Activated CD4-positive, alpha-beta memory T cell treated with anti-CD3 and anti-CD28 coated beads for 36 hours (primary cell): Measurements from ENCODE around the gene TF. TPM values are rescaled to one million over a fixed set of nuclear protein-coding genes. Genes with fewer than 3 reads are reported as not detected.
"Not testable (repeated sequence)": the region's sequence is repeated elsewhere in the genome, so short reads cannot be mapped to it uniquely, and the experiment has no call there.

Experiments
- CTCF ChIA-PET: fragments of 350-600 bp; sonication (Branson Sonifier 250); formaldehyde crosslinking; loops from one replicate; lab custom pipeline; 2021; ENCODE audit warnings: antibody characterized with exemption, inconsistent platforms; lab: Charles Lee
- POLR2A ChIA-PET: fragments of 350-600 bp; sonication (Branson Sonifier 250); formaldehyde crosslinking; loops from one replicate; lab custom pipeline; 2021; ENCODE audit warnings: antibody characterized with exemption; lab: Charles Lee
- DNase-seq: peaks from one replicate; pipeline ENCODE4 v3.0.0-alpha.2; 2020
- H3K27ac Mint-ChIP-seq: one replicate; pipeline ENCODE4 v1.8.0; 2021; ENCODE audit warnings: mixed read lengths
- H3K27me3 Mint-ChIP-seq: one replicate; pipeline ENCODE4 v1.8.0; 2021; ENCODE audit warnings: mixed read lengths
- H3K36me3 Mint-ChIP-seq: one replicate; pipeline ENCODE4 v1.8.0; 2021; ENCODE audit warnings: mixed read lengths
- H3K4me1 Mint-ChIP-seq: one replicate; pipeline ENCODE4 v1.8.0; 2021; ENCODE audit warnings: low read depth, mixed read lengths
- H3K4me3 Mint-ChIP-seq: one replicate; pipeline ENCODE4 v1.8.0; 2021; ENCODE audit warnings: mild to moderate bottlenecking, mixed read lengths
- H3K9me3 Mint-ChIP-seq: one replicate; pipeline ENCODE4 v1.8.0; 2021; ENCODE audit warnings: mixed read lengths
- intact Hi-C: fragments of 100-400 bp; cut with micrococcal nuclease; formaldehyde crosslinking; loops from one replicate; pipeline ENCODE4 v1.15.1; 2023
- total RNA-seq, 2 experiments: library from RNA; stranded (reverse); gene quantifications; one replicate each; pipeline ENCODE4 v1.2.3, GENCODE V29; 2021

Gene TF
- total RNA-seq, 2 experiments from 2014 or later = 0.44 to 0.67 TPM

DNA sequence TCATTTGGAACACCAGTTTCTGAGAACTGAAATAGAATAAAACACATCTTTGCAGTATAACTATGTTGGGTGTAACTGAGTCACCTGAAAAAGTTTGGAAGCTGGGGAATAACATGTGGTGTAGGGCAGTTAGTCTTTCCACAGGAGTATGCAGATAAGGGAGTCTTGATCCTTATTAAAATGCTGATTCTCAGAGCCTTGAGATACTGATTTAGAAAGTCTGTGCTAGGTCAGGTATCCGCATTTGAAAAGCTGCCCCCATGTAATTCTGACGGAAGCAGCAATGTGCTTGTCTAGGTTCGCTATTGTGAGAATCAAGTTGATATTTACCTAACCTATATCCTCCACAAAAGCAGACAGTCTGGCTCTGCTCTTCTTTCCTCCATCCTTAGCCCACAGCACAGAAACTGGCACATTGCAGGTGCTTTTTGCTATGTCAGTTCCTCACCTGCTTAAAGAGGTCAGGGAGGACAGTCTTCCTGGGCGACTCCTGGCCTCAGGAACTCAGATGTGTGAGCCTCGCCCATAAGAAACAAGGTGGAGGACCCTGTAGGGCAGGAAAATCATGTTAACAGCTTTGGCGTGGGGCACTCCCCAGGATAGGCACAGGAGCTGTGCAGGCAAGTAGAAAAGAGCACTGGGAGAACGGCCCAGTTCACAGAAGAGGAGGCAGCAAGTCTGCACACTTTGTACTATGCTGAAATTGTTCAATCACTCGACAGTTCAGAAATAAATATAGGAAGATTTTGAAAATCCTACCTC lies 31.8 kb downstream of the TF start:
- Mint-ChIP-seq H3K9me3 (no peaks in the 10 kb centered on the region), H3K4me1 (no peaks in the 10 kb centered on the region), H3K4me3 (no peak overlapping the region), H3K36me3 (no peaks in the 10 kb centered on the region), H3K27me3 (peaks cover 9% of the 10 kb centered on the region), H3K27ac (no peak overlapping the region)
- CTCF ChIA-PET = no interaction called here
- intact Hi-C loops = no loop called here
- DNase-seq = no peak
- POLR2A ChIA-PET = no interaction called here

DNA sequence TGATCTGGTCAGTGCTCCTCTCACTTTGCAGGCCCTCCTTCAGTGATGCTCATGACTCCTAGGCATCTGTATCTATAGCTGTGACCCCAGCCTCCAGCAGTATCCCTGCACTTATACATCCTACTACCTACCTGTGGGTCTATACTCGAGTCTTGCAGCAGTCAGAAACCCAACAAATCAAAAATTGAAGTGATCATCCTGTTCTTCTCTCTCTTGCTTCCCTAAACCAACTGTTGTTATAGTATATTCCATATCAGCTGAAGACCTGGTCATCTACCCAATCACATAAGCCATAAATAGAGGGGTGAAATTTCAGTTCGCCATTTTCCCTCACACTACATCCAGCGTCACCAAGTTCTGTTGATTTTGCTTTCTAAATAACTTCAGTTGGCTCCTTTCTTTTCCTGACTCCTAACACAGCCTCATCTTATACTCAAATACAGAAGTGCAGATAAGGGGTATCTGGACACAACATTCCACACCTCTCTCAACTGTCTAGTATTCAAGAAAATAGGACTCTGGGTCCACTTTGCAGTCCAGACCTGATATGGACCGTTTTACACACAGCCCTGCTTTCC lies 33.5 kb downstream of the TF start:
- CTCF ChIA-PET = no interaction called here
- POLR2A ChIA-PET = no interaction called here
- no peaks in the 10 kb centered on the region for H3K4me1 Mint-ChIP-seq
- H3K9me3 Mint-ChIP-seq = no peaks in the 10 kb centered on the region
- intact Hi-C loops = no loop called here
- peaks cover 6% of the 10 kb centered on the region for H3K27me3 Mint-ChIP-seq
- no peak overlapping the region for H3K4me3 Mint-ChIP-seq
- H3K36me3 Mint-ChIP-seq = no peaks in the 10 kb centered on the region
- no peak for DNase-seq
- H3K27ac Mint-ChIP-seq = no peak overlapping the region

DNA sequence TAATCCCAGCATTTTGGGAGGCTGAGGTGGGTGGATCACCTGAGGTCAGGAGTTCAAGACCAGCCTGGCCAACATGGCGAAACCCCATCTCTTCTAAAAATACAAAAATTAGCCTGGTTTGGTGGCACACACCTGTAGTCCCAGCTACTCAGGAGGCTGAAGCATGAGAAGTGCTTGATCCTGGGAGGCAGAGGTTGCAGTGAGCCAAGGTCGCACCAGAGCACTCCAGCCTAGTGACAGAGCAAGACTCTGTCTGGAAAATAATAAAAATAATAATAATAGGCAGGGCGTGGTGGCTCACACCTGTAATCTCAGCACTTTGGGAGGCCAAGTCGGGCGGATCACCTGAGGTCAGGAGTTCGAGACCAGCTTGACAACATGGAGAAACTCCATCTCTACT lies 34.6 kb downstream of the TF start:
- POLR2A ChIA-PET, H3K9me3 Mint-ChIP-seq, H3K27ac Mint-ChIP-seq, H3K4me1 Mint-ChIP-seq, H3K27me3 Mint-ChIP-seq, intact Hi-C loops, H3K4me3 Mint-ChIP-seq, DNase-seq, H3K36me3 Mint-ChIP-seq, CTCF ChIA-PET: not testable (repeated sequence)

DNA sequence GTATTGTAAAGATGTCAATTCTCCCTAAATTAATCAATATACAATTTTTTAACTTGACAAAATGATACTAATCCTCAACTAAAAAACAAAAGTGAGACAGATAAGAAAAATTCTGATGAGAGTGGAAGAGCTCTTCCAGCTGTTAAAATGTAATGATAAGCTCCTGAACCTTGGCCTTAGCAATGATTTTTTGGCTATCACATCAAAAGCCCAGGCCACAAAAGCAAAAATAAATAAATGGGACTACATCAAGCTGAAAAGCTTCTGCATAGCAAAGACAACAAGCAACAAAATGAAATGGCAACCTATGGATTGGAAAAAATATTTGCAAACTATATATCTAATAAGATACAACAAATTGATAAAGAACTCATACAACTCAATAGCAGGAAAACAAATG lies 35.4 kb downstream of the TF start:
- H3K27me3 Mint-ChIP-seq = peaks cover 6% of the 10 kb centered on the region
- H3K27ac Mint-ChIP-seq = no peak overlapping the region
- CTCF ChIA-PET = no interaction called here
- no peak for DNase-seq
- no peaks in the 10 kb centered on the region for H3K4me1 Mint-ChIP-seq
- intact Hi-C loops = no loop called here
- H3K9me3 Mint-ChIP-seq = no peaks in the 10 kb centered on the region
- H3K36me3 Mint-ChIP-seq = no peaks in the 10 kb centered on the region
- POLR2A ChIA-PET = no interaction called here
- H3K4me3 Mint-ChIP-seq = no peak overlapping the region

DNA sequence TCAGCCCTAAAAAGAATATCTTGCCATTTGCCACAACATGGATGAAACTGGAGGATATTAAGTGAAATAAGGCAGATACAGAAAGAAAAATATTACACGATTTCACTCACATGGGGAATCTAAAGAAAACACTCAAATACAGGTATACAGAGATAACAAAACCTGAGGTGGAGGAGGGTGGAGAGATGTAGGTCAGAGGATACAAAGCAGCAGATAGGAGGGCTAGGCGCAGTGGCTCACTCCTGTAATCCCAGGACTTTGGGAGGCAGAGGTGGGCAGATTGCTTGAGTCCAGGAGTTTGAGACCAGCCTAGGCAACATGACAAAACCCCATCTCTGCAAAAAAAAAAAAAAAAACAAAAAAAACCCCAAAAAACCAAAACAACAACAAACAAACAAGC lies 36.3 kb downstream of the TF start:
- Mint-ChIP-seq H3K27ac (no peak overlapping the region), H3K27me3 (peaks cover 4% of the 10 kb centered on the region), H3K4me1 (no peaks in the 10 kb centered on the region), H3K4me3 (no peak overlapping the region), H3K9me3 (no peaks in the 10 kb centered on the region), H3K36me3 (no peaks in the 10 kb centered on the region)
- POLR2A ChIA-PET = no interaction called here
- CTCF ChIA-PET = interaction anchor here (1.2 kb wide), 1 partner anchor 10 kb away, joined by 3 read pairs; no protein-coding TSS in a partner anchor
- intact Hi-C loops = no loop called here
- DNase-seq = no peak

DNA sequence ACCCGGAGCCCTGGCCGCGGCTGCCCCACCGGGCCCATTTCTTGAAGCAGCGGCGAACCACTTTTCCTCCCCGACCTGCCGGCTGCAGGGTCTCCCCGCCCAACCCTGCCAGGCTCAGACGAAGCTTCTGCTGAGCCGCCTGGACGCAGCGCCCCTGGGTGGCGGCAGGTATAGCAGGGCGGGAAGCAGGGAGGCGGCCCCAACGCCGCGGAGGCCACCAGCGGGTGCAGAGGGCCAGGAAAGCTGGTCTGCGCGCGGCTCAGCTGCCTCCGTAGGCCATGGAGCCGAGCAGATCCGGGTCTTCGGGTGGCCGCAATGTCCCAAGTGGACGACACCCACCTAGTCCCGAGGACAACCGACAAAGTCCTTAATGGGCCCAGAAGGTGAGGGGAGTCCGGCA lies 37.6 kb downstream of the TF start:
- no peak overlapping the region for H3K27ac Mint-ChIP-seq
- H3K4me3 Mint-ChIP-seq = no peak overlapping the region
- H3K4me1 Mint-ChIP-seq = no peaks in the 10 kb centered on the region
- DNase-seq = no peak
- CTCF ChIA-PET = interaction anchor here (1.2 kb wide), 1 partner anchor 11 kb away, joined by 3 read pairs; no protein-coding TSS in a partner anchor
- POLR2A ChIA-PET = no interaction called here
- no peaks in the 10 kb centered on the region for H3K36me3 Mint-ChIP-seq
- H3K9me3 Mint-ChIP-seq = no peaks in the 10 kb centered on the region
- H3K27me3 Mint-ChIP-seq = peaks cover 2% of the 10 kb centered on the region
- intact Hi-C loops = no loop called here

DNA sequence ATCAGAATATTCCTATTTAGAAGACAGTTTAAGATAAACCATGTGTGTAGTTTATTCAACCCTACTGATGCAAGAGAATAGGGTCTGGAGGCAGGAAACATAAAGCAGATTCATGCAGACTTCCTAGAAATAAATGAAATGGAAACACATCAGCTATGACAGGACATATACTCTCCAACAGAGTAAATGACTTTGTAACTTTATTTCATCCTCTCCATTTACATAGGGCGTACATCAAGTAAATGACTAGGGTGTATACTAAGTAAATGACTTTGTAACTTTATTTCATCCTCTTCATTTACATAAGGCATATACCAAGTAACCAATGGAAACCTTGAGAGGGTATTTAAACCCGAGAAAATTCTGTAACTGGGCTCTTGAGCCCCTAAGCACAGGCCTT lies 41.8 kb downstream of the TF start:
- Mint-ChIP-seq H3K36me3 (peaks cover 3% of the 10 kb centered on the region), H3K4me3 (no peak overlapping the region), H3K27me3 (peaks cover 3% of the 10 kb centered on the region), H3K27ac (no peak overlapping the region), H3K4me1 (no peaks in the 10 kb centered on the region), H3K9me3 (peaks cover 16% of the 10 kb centered on the region)
- intact Hi-C loops = no loop called here
- DNase-seq = no peak
- POLR2A ChIA-PET = no interaction called here
- CTCF ChIA-PET = no interaction called here

DNA sequence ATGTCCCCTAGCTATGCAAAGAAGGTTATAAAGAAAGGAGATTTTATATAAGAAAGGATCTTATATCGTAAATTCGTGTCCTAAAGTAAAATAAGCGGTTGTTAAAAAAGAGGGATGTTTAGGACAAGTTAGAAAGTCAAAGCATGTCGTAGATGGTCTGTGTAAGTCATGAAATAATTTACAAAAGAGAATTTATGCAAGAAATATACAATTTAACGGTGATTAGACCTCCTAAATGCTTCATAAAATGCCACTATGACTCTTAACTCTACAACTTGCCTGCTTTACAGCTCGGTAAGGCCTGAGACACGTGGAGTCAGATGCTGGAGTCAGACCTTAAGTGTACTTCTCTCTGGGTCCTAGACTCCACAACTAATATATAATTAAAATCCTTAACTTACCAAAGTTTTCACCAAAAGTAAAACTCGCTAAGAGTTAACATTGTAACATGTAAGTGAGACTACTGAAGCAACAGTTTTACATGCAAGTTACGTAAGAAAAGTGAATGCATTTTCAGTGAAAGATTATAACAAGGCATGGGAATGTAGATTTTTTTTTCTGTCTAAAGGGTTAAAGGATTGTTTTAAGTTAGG lies 46.1 kb downstream of the TF start:
- CTCF ChIA-PET = no interaction called here
- no peak overlapping the region for H3K4me3 Mint-ChIP-seq
- H3K27me3 Mint-ChIP-seq = peaks cover 9% of the 10 kb centered on the region
- no peak for DNase-seq
- H3K9me3 Mint-ChIP-seq = peaks cover 18% of the 10 kb centered on the region
- intact Hi-C loops = no loop called here
- POLR2A ChIA-PET = no interaction called here
- peaks cover 4% of the 10 kb centered on the region for H3K36me3 Mint-ChIP-seq
- no peak overlapping the region for H3K27ac Mint-ChIP-seq
- no peaks in the 10 kb centered on the region for H3K4me1 Mint-ChIP-seq

DNA sequence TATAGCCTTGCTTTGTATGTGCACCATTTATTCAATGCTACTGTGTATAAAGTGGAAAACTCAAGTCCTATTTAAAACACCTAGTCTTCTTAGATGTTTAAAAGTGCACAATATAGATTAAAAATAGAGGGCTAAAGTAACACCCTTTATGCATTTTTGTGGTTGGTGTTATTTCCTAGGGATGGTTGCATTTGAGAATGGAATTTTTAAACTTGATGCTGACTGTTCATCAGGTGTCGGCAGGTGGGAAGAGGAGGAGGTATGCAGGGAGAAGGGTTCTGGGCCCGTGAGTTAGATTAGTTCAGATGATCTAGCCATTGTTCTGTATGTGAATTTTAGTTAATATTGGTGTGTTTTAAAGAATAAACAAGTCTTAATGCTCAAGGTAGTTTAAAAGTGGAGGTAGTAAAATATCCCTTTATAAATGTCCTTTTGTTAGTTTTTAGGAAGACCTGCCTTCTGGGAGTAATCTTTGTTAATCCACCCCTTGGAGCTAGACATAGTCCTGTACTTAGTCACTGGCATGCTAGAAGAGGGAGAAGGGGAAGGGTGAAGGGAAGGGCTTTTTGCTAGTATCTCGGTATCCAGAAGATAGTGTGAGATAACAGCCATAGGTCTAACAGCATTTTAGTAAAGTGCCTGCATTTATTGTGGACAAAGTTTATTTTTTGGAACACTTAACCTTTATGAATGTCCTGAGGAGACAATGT lies 51.4 kb downstream of the TF start:
- intact Hi-C loops = no loop called here
- H3K9me3 Mint-ChIP-seq = peaks cover 6% of the 10 kb centered on the region
- H3K27ac Mint-ChIP-seq = no peak overlapping the region
- CTCF ChIA-PET = no interaction called here
- DNase-seq = no peak
- H3K4me3 Mint-ChIP-seq = no peak overlapping the region
- POLR2A ChIA-PET = no interaction called here
- H3K27me3 Mint-ChIP-seq = peaks cover 23% of the 10 kb centered on the region
- no peaks in the 10 kb centered on the region for H3K4me1 Mint-ChIP-seq
- peaks cover 4% of the 10 kb centered on the region for H3K36me3 Mint-ChIP-seq

DNA sequence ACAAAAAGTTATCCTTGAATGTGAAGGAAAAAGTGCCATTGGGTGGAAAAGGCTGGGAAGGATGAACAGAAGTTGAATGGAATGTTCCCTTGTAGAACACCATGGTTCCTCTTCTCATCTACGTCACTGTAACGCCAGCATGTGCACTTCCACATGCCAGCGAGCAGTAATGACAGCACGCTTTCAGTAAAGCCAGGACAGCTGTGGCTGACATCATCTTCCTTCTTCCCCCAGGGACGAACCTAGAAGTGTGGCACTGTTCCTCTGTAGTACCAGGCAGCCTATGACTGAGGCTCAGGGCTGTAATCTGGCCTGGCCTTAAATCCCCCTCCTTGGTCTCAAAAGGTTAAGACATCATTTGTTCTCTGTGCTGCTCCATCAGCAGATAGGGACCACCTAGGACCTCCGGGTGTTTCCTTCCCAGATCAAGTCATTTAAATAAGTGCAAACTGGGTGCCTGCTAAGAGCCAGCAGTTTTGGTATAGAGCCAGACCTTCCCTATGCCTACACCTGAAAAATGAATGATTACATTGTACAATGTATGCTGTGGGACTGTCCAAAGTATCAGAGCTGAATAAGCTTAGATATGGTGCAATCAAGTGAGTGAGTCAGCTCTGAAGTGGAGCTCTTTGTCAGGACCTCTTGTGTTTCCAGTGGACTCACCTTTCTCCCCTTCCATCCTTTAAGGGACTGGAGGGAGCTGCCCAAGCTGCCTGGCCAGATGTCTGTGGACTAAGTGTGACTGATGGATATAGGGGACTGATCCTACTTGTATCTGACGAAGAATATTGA lies 53.8 kb downstream of the TF start:
- Mint-ChIP-seq H3K27me3 (peaks cover 20% of the 10 kb centered on the region), H3K9me3 (no peaks in the 10 kb centered on the region), H3K27ac (no peak overlapping the region), H3K4me3 (no peak overlapping the region), H3K4me1 (peaks cover 2% of the 10 kb centered on the region), H3K36me3 (no peaks in the 10 kb centered on the region)
- no peak for DNase-seq
- intact Hi-C loops = loop anchor here (10.0 kb wide), 1 partner anchor 435 kb away; no protein-coding TSS in a partner anchor
- ChIA-PET POLR2A (no interaction called here), CTCF (no interaction called here)

DNA sequence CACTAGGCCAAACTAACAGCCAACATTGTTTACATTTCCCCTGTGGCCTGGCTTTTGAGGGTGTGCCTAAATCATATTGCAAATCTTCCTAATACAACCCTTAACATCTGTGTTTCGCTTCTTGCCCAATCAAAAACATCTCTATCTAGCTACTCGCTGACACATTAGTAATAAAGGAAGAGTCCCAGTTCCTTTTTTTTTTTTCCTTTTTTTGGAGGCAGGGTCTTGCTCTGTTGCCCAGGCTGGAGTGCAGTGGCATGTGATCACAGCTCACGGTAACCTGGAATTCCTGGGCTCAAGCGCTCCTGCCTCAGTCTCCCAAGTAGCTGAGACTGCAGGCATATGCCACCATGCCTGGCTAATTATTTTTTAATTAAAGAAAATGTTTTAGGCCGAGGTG lies 57.3 kb downstream of the TF start:
- H3K4me1 Mint-ChIP-seq = peaks cover 26% of the 10 kb centered on the region
- no peak overlapping the region for H3K27ac Mint-ChIP-seq
- ChIA-PET POLR2A (interaction anchor here (0.6 kb wide), 1 partner anchor 557 kb away, joined by 5 read pairs; no protein-coding TSS in a partner anchor), CTCF (no interaction called here)
- no peak overlapping the region for H3K4me3 Mint-ChIP-seq
- no peaks in the 10 kb centered on the region for H3K9me3 Mint-ChIP-seq
- no peak for DNase-seq
- peaks cover 16% of the 10 kb centered on the region for H3K36me3 Mint-ChIP-seq
- intact Hi-C loops = loop anchor here (10.0 kb wide), 1 partner anchor 431 kb away; no protein-coding TSS in a partner anchor
- peaks cover 9% of the 10 kb centered on the region for H3K27me3 Mint-ChIP-seq
